Measurements from ENCODE around the gene CCNY. TPM values are rescaled to one million over a fixed set of nuclear protein-coding genes. Genes with fewer than 3 reads are reported as not detected.

CCNY gene
- total and polyA plus RNA-seq, 2 of the 4 experiments (the other 2 are of a cell fraction): 38.0 to 131 TPM

GRCh38 chr10:35442028-35442427 lies 105.7 kb downstream of the CCNY start:
- BruUV-seq (replicated peaks): no TSS peak
- Histone ChIP-seq H3K79me1 (ENCODE audit: low read depth in 1 of 2, low read length in 2 of 2) (peaks cover 55 to 71% of the 10 kb centered on the region in 2 experiments), H3K14ac (replicated peaks; ENCODE audit: low read depth, low read length) (no peak overlapping the region), H2AK5ac (ENCODE audit: low read depth, low read length) (peak overlapping the region; percentile 69; the same call in 1 of the 2 replicates), H3K4me3 (ENCODE audit: insufficient read depth, low read depth, low read length) (no peak overlapping the region), H3K18ac (ENCODE audit: low read depth, low read length) (no peak overlapping the region), H2BK15ac (ENCODE audit: low read depth, low read length) (no peak overlapping the region; the same call in 2 of the 3 replicates), H3K36me3 (ENCODE audit: control insufficient read depth, insufficient read depth, low read length) (no peaks in the 10 kb centered on the region), H2BK5ac (ENCODE audit: low read depth, low read length, poor library complexity, severe bottlenecking) (no peak overlapping the region), H3K4ac (ENCODE audit: low read depth, low read length) (no peak overlapping the region), H3K4me1 (ENCODE audit: control insufficient read depth, insufficient read depth, low read length) (no peaks in the 10 kb centered on the region; the same call in 1 of the 2 replicates), H2BK20ac (ENCODE audit: low read depth, low read length) (no peak overlapping the region), H3K9me3 (ENCODE audit: control insufficient read depth, insufficient read depth, low read length) (peaks cover 17% of the 10 kb centered on the region), H3K4me2 (ENCODE audit: low read depth, low read length) (no peak overlapping the region), H2BK120ac (ENCODE audit: low read depth, low read length) (no peak overlapping the region), H2AK9ac (replicated peaks; ENCODE audit: low read depth, low read length, poor library complexity) (no peak overlapping the region), H4K20me1 (ENCODE audit: insufficient read depth, low read length) (peaks cover 19% of the 10 kb centered on the region), H3K27ac (ENCODE audit: insufficient read depth, low read length) (no peak overlapping the region), H2AFZ (replicated peaks; ENCODE audit: low read length, poor library complexity) (no peak overlapping the region), H3K27me3 (ENCODE audit: control insufficient read depth, insufficient read depth, low read length) (no peaks in the 10 kb centered on the region), H4K91ac (ENCODE audit: insufficient read depth, low read depth, low read length) (no peak overlapping the region), H3K23ac (ENCODE audit: low read depth, low read length) (no peak overlapping the region; the same call in 1 of the 2 replicates), H3K56ac (ENCODE audit: extremely low read depth, insufficient read depth, low read length) (no peak overlapping the region), H4K5ac (ENCODE audit: low read depth, low read length) (no peak overlapping the region), H3K9me1 (ENCODE audit: insufficient read depth, low read length) (no peaks in the 10 kb centered on the region), H4K8ac (ENCODE audit: low read depth in 2 of 2, low read length in 2 of 2) (no peak overlapping the region), H3K9ac (ENCODE audit: low read depth, low read length) (no peak overlapping the region)
- intact Hi-C loops (cut with micrococcal nuclease): no loop called here
- DNase-seq (peak; percentile 46), ATAC-seq (ENCODE audit: low read depth) (peak; percentile 35; the same call in 1 of the 2 replicates)
- TF ChIP-seq CEBPB (IDR thresholded peaks at IDR 0.05; ENCODE audit: low read depth, low read length) (no peak), FOS (IDR thresholded peaks at IDR 0.05; ENCODE audit: low read depth, low read length) (no peak)
- dilution Hi-C loops (cut with HindIII; ENCODE audit: low sequenced_read_pairs, unreplicated experiment): no loop called here
- ChIA-PET CTCF (interaction anchor here (0.6 kb wide), 1 partner anchor 41 kb away, joined by 4 read pairs; no protein-coding TSS in a partner anchor), POLR2A (ENCODE audit: unreplicated experiment) (interaction anchor here (0.6 kb wide), 1 partner anchor 172 kb away, joined by 5 read pairs; no protein-coding TSS in a partner anchor)
- in situ Hi-C loops (cut with MboI; ENCODE audit: low sequenced_read_pairs): no loop called here
- 100% methylated on average over 1 of the region's 1 CpG; no CpG with 5 or more reads in 1 of the 2 experiments for WGBS, 2 experiments (ENCODE audit: extremely low coverage in 2 of 2, insufficient read length in 1 of 2)
